GM11168 (cell line): Measurements from ENCODE around the gene OR5D18.
"Not testable (repeated sequence)": the region's sequence is repeated elsewhere in the genome, so short reads cannot be mapped to it uniquely, and the experiment has no call there.

ENCODE experiments used
- in situ Hi-C: fragments of 300-500 bp; cut with MboI; formaldehyde crosslinking; loops from one replicate; pipeline ENCODE4 v1.12.0; 2022; ENCODE audit warnings: low sequenced_read_pairs; ENCODE audit not compliant: unreplicated experiment

Gene OR5D18

GRCh38 chr11:55819330-55819729, at the start of gene OR5D18:
OR5D18 (plus strand) TSS chr11:55819630; CDS start chr11:55819630, 0 bp downstream.
- in situ Hi-C loops, result no loop called here

GRCh38 chr11:55773138-55773537, 46.3 kb upstream of the OR5D18 start, which contains the start of gene OR5D13:
OR5D13 (plus strand) TSS chr11:55773438; CDS start chr11:55773438, 0 bp downstream.
- in situ Hi-C loops, result no loop called here

- in situ Hi-C loops, result no loop called here
Measured at GRCh38 chr11:55791606-55792005, 27.8 kb upstream of the OR5D18 start.

GRCh38 chr11:55793321-55793720, 26.1 kb upstream of the OR5D18 start:
- in situ Hi-C loops, result no loop called here

GRCh38 chr11:55795256-55795655, 24.2 kb upstream of the OR5D18 start, which contains the start of gene OR5D14:
OR5D14 (plus strand) TSS chr11:55795556; CDS start chr11:55795556, 0 bp downstream.
- in situ Hi-C loops, result no loop called here

GRCh38 chr11:55806248-55806647, 13.2 kb upstream of the OR5D18 start:
- in situ Hi-C loops, result no loop called here

- in situ Hi-C loops, result no loop called here
Measured at GRCh38 chr11:55811067-55811466, 8.4 kb upstream of the OR5D18 start, which contains the start of gene OR5L1. OR5L1 (plus strand) TSS chr11:55811367; CDS start chr11:55811467, 100 bp downstream.

GRCh38 chr11:55826919-55827318, 7.5 kb downstream of the OR5D18 start, which contains the start of gene OR5L2:
OR5L2 (plus strand) TSS chr11:55827219; CDS start chr11:55827219, 0 bp downstream.
- in situ Hi-C loops, result no loop called here

- in situ Hi-C loops, result no loop called here
Measured at GRCh38 chr11:55838452-55838851, 19.0 kb downstream of the OR5D18 start, which contains the start of gene OR5D16. OR5D16 (plus strand) TSS chr11:55838752; CDS start chr11:55838752, 0 bp downstream.

- in situ Hi-C loops, result no loop called here
Measured at GRCh38 chr11:55847453-55847852, 28.0 kb downstream of the OR5D18 start.

- in situ Hi-C loops, result no loop called here
Measured at GRCh38 chr11:55849037-55849436, 29.6 kb downstream of the OR5D18 start.

- in situ Hi-C loops, result no loop called here
Measured at GRCh38 chr11:55852141-55852540, 32.7 kb downstream of the OR5D18 start.

GRCh38 chr11:55854704-55855103, 35.3 kb downstream of the OR5D18 start:
- in situ Hi-C loops, result no loop called here

- in situ Hi-C loops, result not testable (repeated sequence)
Measured at GRCh38 chr11:55867354-55867753, 47.9 kb downstream of the OR5D18 start.
